Endodermal cell (in vitro differentiated cells): ENCODE data around the gene CORO2B. TPM values are rescaled to one million over a fixed set of nuclear protein-coding genes. Genes with fewer than 3 reads are reported as not detected.

Experiments
- DNase-seq: peaks from one replicate; pipeline ENCODE4 v3.0.0-alpha.2; 2017
- H3K27ac ChIP-seq: 2 replicates; pipeline ENCODE4 v1.5.1; 2013; ENCODE audit warnings: mild to moderate bottlenecking, low read depth, low read length, moderate library complexity
- H3K27me3 ChIP-seq: 2 replicates; pipeline ENCODE4 v1.6.1; 2013; ENCODE audit warnings: mild to moderate bottlenecking, low read length, moderate library complexity; ENCODE audit not compliant: insufficient read depth, control insufficient read depth, poor library complexity, severe bottlenecking
- H3K36me3 ChIP-seq: 2 replicates; pipeline ENCODE4 v1.7.0; 2013; ENCODE audit warnings: mild to moderate bottlenecking, low read length, moderate library complexity; ENCODE audit not compliant: control insufficient read depth, insufficient read depth
- H3K4me1 ChIP-seq: one replicate; pipeline ENCODE4 v1.7.0; 2013; ENCODE audit warnings: low read length; ENCODE audit not compliant: control insufficient read depth, insufficient read depth
- H3K4me3 ChIP-seq: 2 replicates; pipeline ENCODE4 v1.5.1; 2013; ENCODE audit warnings: mild to moderate bottlenecking, low read length, moderate library complexity
- H3K9ac ChIP-seq: 2 replicates; pipeline ENCODE4 v1.6.1; 2013; ENCODE audit warnings: mild to moderate bottlenecking, low read length, moderate library complexity; ENCODE audit not compliant: poor library complexity, severe bottlenecking; ENCODE audit errors: extremely low read depth
- H3K9me3 ChIP-seq: 2 replicates; pipeline ENCODE4 v1.6.1; 2013; ENCODE audit warnings: mild to moderate bottlenecking, low read length, moderate library complexity; ENCODE audit not compliant: control insufficient read depth
- H3K27ac Mint-ChIP-seq: 2 replicates; pipeline ENCODE4 v1.8.0; 2020; ENCODE audit warnings: mixed read lengths
- H3K27me3 Mint-ChIP-seq: 2 replicates; pipeline ENCODE4 v1.8.0; 2021; ENCODE audit warnings: mild to moderate bottlenecking, mixed read lengths; ENCODE audit not compliant: insufficient read depth
- H3K36me3 Mint-ChIP-seq: 2 replicates; pipeline ENCODE4 v1.8.0; 2020; ENCODE audit warnings: low read depth, mixed read lengths
- H3K4me1 Mint-ChIP-seq: 2 replicates; pipeline ENCODE4 v1.8.0; 2020; ENCODE audit warnings: mixed read lengths
- H3K4me3 Mint-ChIP-seq: 2 replicates; pipeline ENCODE4 v1.8.0; 2020; ENCODE audit warnings: mild to moderate bottlenecking, moderate library complexity, mixed read lengths
- H3K9me3 Mint-ChIP-seq: 2 replicates; pipeline ENCODE4 v1.8.0; 2020; ENCODE audit warnings: mild to moderate bottlenecking, mixed read lengths
- WGBS, 2 experiments: methylation state at CpG; one replicate each; pipeline versions ENCODE4 v1.1.5 to v1.1.7; 2013; ENCODE audit warnings: missing lambda C conversion rate in 2 of 2, mixed read lengths in 1 of 2; ENCODE audit not compliant: insufficient coverage in 1 of 2, insufficient read length in 1 of 2; 5-methylcytosine and 5-hydroxymethylcytosine counted together
- total RNA-seq, 2 donors: library from RNA; stranded (reverse); fragmentation: NEBNext Ultra II Directional in 1 of 2; extraction: Animal tissue kit (Norgen Biotek cat#: 25700) in 1 of 2; gene quantifications; 2 replicates in 1 of 2; 3 replicates in 1 of 2; pipeline ENCODE4 v1.2.1, GENCODE V29; 2021
- TF ChIP-seq, protein P1 (sequence below): fragments of 200-600 bp; sonication (generic); conservative IDR thresholded peaks from 2 replicates; pipeline ENCODE4 v1.5.0; 2021; ENCODE audit warnings: antibody characterized with exemption, mild to moderate bottlenecking

Gene CORO2B
- total RNA-seq, 2 donors from 2014 or later: 1.1 to 1.2 TPM

DNA sequence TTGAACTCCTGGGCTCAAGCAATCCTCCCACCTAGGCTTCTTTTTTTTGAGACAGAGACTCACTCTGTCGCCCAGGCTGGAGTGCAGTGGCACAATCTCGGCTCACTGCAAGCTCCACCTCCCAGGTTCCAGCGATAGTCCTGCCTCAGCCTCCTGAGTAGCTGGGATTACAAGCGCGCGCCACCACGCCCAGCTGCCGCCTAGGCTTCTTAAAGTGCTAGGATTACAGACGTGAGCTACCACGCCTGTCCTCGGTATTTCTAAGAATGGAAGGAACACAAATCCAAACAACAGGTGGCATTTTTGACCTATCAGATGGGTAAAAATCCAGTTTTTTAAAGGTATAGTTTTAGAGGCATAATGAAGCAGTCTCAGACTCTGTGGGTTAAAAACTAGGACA is 128.1 kb downstream of the CORO2B start:
- Histone ChIP-seq H3K9me3 (no peaks in the 10 kb centered on the region), H3K27ac (no peak overlapping the region), H3K27me3 (no peaks in the 10 kb centered on the region), H3K4me3 (no peak overlapping the region), H3K36me3 (no peaks in the 10 kb centered on the region), H3K9ac (no peak overlapping the region), H3K4me1 (peaks cover 6% of the 10 kb centered on the region)
- Mint-ChIP-seq H3K9me3 (no peaks in the 10 kb centered on the region), H3K36me3 (no peaks in the 10 kb centered on the region), H3K4me3 (no peak overlapping the region), H3K27me3 (peaks cover 2% of the 10 kb centered on the region), H3K27ac (no peak overlapping the region), H3K4me1 (peaks cover 16% of the 10 kb centered on the region)
- 94 to 96% methylated on average over 11 of the region's 11 CpGs for WGBS, 2 experiments
- DNase-seq: no peak
- TF ChIP-seq, protein P1, sequence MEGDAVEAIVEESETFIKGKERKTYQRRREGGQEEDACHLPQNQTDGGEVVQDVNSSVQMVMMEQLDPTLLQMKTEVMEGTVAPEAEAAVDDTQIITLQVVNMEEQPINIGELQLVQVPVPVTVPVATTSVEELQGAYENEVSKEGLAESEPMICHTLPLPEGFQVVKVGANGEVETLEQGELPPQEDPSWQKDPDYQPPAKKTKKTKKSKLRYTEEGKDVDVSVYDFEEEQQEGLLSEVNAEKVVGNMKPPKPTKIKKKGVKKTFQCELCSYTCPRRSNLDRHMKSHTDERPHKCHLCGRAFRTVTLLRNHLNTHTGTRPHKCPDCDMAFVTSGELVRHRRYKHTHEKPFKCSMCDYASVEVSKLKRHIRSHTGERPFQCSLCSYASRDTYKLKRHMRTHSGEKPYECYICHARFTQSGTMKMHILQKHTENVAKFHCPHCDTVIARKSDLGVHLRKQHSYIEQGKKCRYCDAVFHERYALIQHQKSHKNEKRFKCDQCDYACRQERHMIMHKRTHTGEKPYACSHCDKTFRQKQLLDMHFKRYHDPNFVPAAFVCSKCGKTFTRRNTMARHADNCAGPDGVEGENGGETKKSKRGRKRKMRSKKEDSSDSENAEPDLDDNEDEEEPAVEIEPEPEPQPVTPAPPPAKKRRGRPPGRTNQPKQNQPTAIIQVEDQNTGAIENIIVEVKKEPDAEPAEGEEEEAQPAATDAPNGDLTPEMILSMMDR: no peak

DNA sequence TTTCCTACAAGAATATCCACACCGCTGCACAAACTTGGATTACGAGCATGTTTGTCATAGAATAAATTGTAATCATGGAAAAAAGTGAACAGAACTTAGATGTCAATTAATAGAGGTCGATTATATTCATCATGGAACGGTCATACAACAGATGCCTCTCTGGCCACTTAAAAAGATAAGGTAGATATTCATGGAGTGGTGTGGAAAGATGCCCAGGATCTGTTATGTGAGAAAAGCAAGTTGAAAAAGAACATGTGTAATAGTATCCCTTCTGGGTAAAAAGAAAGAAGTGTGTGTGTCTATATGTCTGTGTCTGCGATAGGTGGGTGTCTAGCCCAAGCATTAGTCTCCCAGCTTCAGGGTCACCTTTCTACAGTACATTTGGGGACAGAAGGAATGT is 128.6 kb downstream of the CORO2B start:
- Mint-ChIP-seq H3K9me3 (no peaks in the 10 kb centered on the region), H3K4me1 (peaks cover 11% of the 10 kb centered on the region), H3K27me3 (peaks cover 2% of the 10 kb centered on the region), H3K4me3 (no peak overlapping the region), H3K27ac (no peak overlapping the region), H3K36me3 (no peaks in the 10 kb centered on the region)
- Histone ChIP-seq H3K4me3 (no peak overlapping the region), H3K9me3 (no peaks in the 10 kb centered on the region), H3K36me3 (no peaks in the 10 kb centered on the region), H3K27ac (no peak overlapping the region), H3K4me1 (peaks cover 2% of the 10 kb centered on the region), H3K9ac (no peak overlapping the region), H3K27me3 (no peaks in the 10 kb centered on the region)
- 78 to 89% methylated on average over 2 to 5 of the region's 5 CpGs for WGBS, 2 experiments
- no peak for DNase-seq
- TF ChIP-seq, protein P1: no peak

DNA sequence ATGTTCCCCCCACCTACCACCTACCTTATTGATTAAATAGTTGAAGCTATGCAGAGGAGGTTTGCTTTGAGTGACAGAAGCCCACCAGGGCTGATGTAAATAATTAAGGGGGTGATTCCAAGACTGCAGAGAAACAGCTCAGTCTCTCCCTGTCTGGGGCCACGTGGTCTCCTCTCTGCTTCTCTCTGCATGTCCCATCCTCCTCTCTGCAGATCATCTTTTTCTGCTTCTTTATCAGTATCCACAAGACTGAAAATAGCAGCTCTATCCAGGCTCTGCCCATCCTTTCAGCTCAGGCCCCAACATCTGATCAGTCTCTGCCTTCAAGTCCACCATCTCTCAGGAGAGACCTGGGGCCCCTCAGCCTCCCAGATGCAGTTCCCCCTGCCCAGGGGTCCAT is 131.1 kb downstream of the CORO2B start:
- no peak for DNase-seq
- H3K9me3 ChIP-seq: no peaks in the 10 kb centered on the region
- peaks cover 2% of the 10 kb centered on the region for H3K4me1 Mint-ChIP-seq
- WGBS, 2 experiments: 88 to 100% methylated on average over 1 of the region's 1 CpG
- no peak overlapping the region for H3K27ac Mint-ChIP-seq
- H3K27me3 ChIP-seq: no peaks in the 10 kb centered on the region
- no peaks in the 10 kb centered on the region for H3K36me3 ChIP-seq
- no peak overlapping the region for H3K4me3 ChIP-seq
- no peak overlapping the region for H3K9ac ChIP-seq
- H3K27ac ChIP-seq: no peak overlapping the region
- H3K9me3 Mint-ChIP-seq: no peaks in the 10 kb centered on the region
- H3K4me3 Mint-ChIP-seq: no peak overlapping the region
- H3K36me3 Mint-ChIP-seq: no peaks in the 10 kb centered on the region
- no peaks in the 10 kb centered on the region for H3K4me1 ChIP-seq
- TF ChIP-seq, protein P1: no peak
- H3K27me3 Mint-ChIP-seq: peaks cover 2% of the 10 kb centered on the region
